Body of pancreas (tissue), 4 donors: Measurements from ENCODE around the gene CLUH.

Experiments used
- CTCF ChIP-seq, 7 experiments: fragments of 450-650 bp in 4 of 7; fragments of 200-600 bp in 3 of 7; sonication (generic) in 3 of 7; IDR thresholded peaks; one replicate each; pipeline ENCODE4 v1.5.1; 2016 to 2019; ENCODE audit warnings: antibody characterized with exemption in 7 of 7
- POLR2A ChIP-seq, 3 donors: fragments of 450-650 bp; IDR thresholded peaks; one replicate each; pipeline ENCODE4 v1.6.1; 2016; ENCODE audit warnings: antibody characterized with exemption in 3 of 3, mild to moderate bottlenecking in 2 of 3

GRCh38 chr17:2716649-2717048, 5.1 kb upstream of the CLUH start:
- TF ChIP-seq CTCF (IDR thresholded peaks at IDR 0.05) (no peak), POLR2A (IDR thresholded peaks at IDR 0.05) (no peak)
